K562 (cell line): ENCODE data around the gene ZNF71. TPM values are rescaled to one million over a fixed set of nuclear protein-coding genes. Genes with fewer than 3 reads are reported as not detected.

Experiments used
- ATAC-seq: fragments of 200-7000 bp; cut with Tn5 transposase; 3 replicates; pipeline ENCODE4 v1.9.1; 2020; ENCODE audit warnings: moderate library complexity
- BruUV-seq: library from RNA; stranded (reverse); fragments of 400-500 nt; replicated peaks from 2 replicates; lab custom pipeline; 2021; lab: Mats Ljungman, UMichigan
- CTCF ChIA-PET: fragments of 300-600 bp; formaldehyde crosslinking; extraction: SDS; loops from one replicate; lab custom pipeline; 2021; ENCODE audit warnings: low intra/inter-chr PET ratio; lab: Yijun Ruan, JAX
- POLR2A ChIA-PET: fragments of 300-600, 350-650 bp; sonication (Branson Sonifier 250); formaldehyde crosslinking; extraction: SDS; loops from one replicate; lab custom pipeline; 2021; ENCODE audit warnings: antibody characterized with exemption, inconsistent platforms; lab: Yijun Ruan, JAX
- DNase-seq, 4 experiments: peaks; one replicate each; pipeline versions ENCODE4 v3.0.0 to v3.0.0-alpha.2; 2011 to 2018; ENCODE audit warnings: low spot score in 3 of 4, mixed read lengths in 3 of 4; ENCODE audit errors: extremely low read depth in 1 of 4
- FAIRE-seq: peaks from 2 replicates; lab custom pipeline; 2011; peaks lifted over from hg19 to GRCh38; lab: Jason Lieb, UNC
- H2AFZ ChIP-seq: 2 replicates; pipeline ENCODE4 v1.6.0; 2011; ENCODE audit warnings: low read depth, low read length, control low read depth, inconsistent platforms
- H3K27ac ChIP-seq: fragments of 200-600 bp; 3 replicates; pipeline ENCODE4 v1.8.0; 2011; ENCODE audit warnings: low read depth, mild to moderate bottlenecking, control low read depth, inconsistent platforms, low read length, moderate library complexity, mixed read lengths; ENCODE audit errors: extremely low read depth
- H3K27me3 ChIP-seq, 2 experiments: fragments of 300-600 bp in 1 of 2; 2 replicates in 1 of 2; 3 replicates in 1 of 2; pipeline versions ENCODE4 v1.6.0 to v1.8.0; 2011; ENCODE audit warnings: inconsistent platforms in 2 of 2, low read length in 2 of 2, mild to moderate bottlenecking in 1 of 2, mixed read lengths in 1 of 2, moderate library complexity in 1 of 2; ENCODE audit not compliant: control insufficient read depth in 2 of 2, insufficient read depth in 2 of 2
- H3K36me3 ChIP-seq: fragments of 300-600 bp; 3 replicates; pipeline ENCODE4 v1.8.0; 2011; ENCODE audit warnings: mild to moderate bottlenecking, low read length, inconsistent platforms; ENCODE audit not compliant: control insufficient read depth, insufficient read depth
- H3K4me1 ChIP-seq, 2 experiments: fragments of 200-600 bp in 1 of 2; replicated peaks in 1 of 2; 2 replicates in 1 of 2; 3 replicates in 1 of 2; pipeline versions ENCODE4 v1.5.1 to v1.8.0; 2011; ENCODE audit warnings: inconsistent platforms in 2 of 2, low read length in 2 of 2, mild to moderate bottlenecking in 1 of 2, mixed read lengths in 1 of 2, moderate library complexity in 1 of 2; ENCODE audit not compliant: control insufficient read depth in 2 of 2, insufficient read depth in 2 of 2
- H3K4me2 ChIP-seq: 2 replicates; pipeline ENCODE4 v1.6.1; 2011; ENCODE audit warnings: low read length, control low read depth, inconsistent platforms, mixed read lengths; ENCODE audit not compliant: insufficient read depth
- H3K4me3 ChIP-seq: fragments of 200-600 bp; sonication (generic), shearing (Covaris generic); 2 replicates; pipeline ENCODE4 v1.5.1; 2016; ENCODE audit warnings: control low read depth, inconsistent platforms
- H3K79me2 ChIP-seq: fragments of 200-600 bp; 3 replicates; pipeline ENCODE4 v1.8.0; 2011; ENCODE audit warnings: low read length, inconsistent platforms; ENCODE audit not compliant: control insufficient read depth, insufficient read depth
- H3K9ac ChIP-seq, 2 experiments: 2 replicates each; pipeline versions ENCODE4 v1.6.0 to v1.6.1; 2011; ENCODE audit warnings: low read depth in 2 of 2, low read length in 2 of 2, control low read depth in 1 of 2, inconsistent platforms in 1 of 2, mild to moderate bottlenecking in 1 of 2, mixed read lengths in 1 of 2; ENCODE audit not compliant: insufficient read depth in 1 of 2
- H3K9me1 ChIP-seq: one replicate; pipeline ENCODE4 v1.6.0; 2011; ENCODE audit warnings: inconsistent platforms, mild to moderate bottlenecking, low read length, moderate library complexity; ENCODE audit not compliant: control insufficient read depth, insufficient read depth
- H3K9me3 ChIP-seq: replicated peaks from 2 replicates; pipeline ENCODE4 v1.5.1; 2011; ENCODE audit warnings: low read depth, low read length, inconsistent platforms; ENCODE audit not compliant: control insufficient read depth, insufficient read depth
- H4K20me1 ChIP-seq: replicated peaks from 2 replicates; pipeline ENCODE4 v1.6.1; 2011; ENCODE audit warnings: low read length, inconsistent platforms, mixed read lengths; ENCODE audit not compliant: control insufficient read depth, insufficient read depth
- CTBP1 ChIP-seq: fragments of 450-650 bp; IDR thresholded peaks from 2 replicates; pipeline ENCODE4 v1.6.1; 2016; ENCODE audit warnings: borderline replicate concordance
- MEF2A ChIP-seq: IDR thresholded peaks from 2 replicates; pipeline ENCODE4 v1.6.1; 2011; ENCODE audit warnings: low read depth, mild to moderate bottlenecking, low read length, moderate library complexity; ENCODE audit not compliant: control insufficient read depth
- RUNX1 ChIP-seq: sonication (generic); IDR thresholded peaks from 2 replicates; pipeline ENCODE4 v1.6.1; 2016; ENCODE audit warnings: antibody characterized with exemption, low read depth
- TARDBP ChIP-seq: fragments of 450-650 bp; IDR thresholded peaks from 2 replicates; pipeline ENCODE4 v1.6.1; 2016
- TRIM24 ChIP-seq, 2 experiments: fragments of 450-650 bp; IDR thresholded peaks; 2 replicates each; pipeline ENCODE4 v1.6.1; 2016
- ZBED1 ChIP-seq: IDR thresholded peaks from 2 replicates; pipeline ENCODE4 v1.6.1; 2014
- WGBS: fragments of 100-300 bp; shearing (Covaris generic); methylation state at CpG from one replicate; pipeline ENCODE4 v1.1.6; 2016; ENCODE audit warnings: low coverage, mixed read lengths; ENCODE audit not compliant: insufficient coverage; ENCODE audit errors: missing lambda C conversion rate; 5-methylcytosine and 5-hydroxymethylcytosine counted together
- in situ Hi-C: fragments of 300-500 bp; cut with MboI; formaldehyde crosslinking; loops from 4 replicates; pipeline ENCODE4 v1.15.0; 2018; ENCODE audit warnings: inconsistent platforms, mixed read lengths
- intact Hi-C: fragments of 100-400 bp; cut with micrococcal nuclease; formaldehyde crosslinking; loops from 2 replicates; pipeline ENCODE4 v1.14.2; 2022
- polyA plus RNA-seq, 8 experiments: library from polyadenylated mRNA; depleted of rRNA in 4 of 8; stranded (reverse) in 5 of 8; unstranded in 3 of 8; fragments of >200 nt; fragmentation: Nextera tagmentation in 2 of 8; fragmentation: Illumina TruSeq in 1 of 8; extraction: Ambion mirVana in 2 of 8; extraction: Trizol in 1 of 8; gene quantifications; 2 replicates each; pipeline versions ENCODE4 v1.2.1 to v1.2.3, GENCODE V29; 2011 to 2014; ENCODE audit warnings: inconsistent platforms in 1 of 8, missing spikeins in 1 of 8
- total RNA-seq, 7 experiments: library from RNA; depleted of rRNA in 6 of 7; stranded (reverse); fragments of >200 nt in 6 of 7; fragmentation: Illumina TruSeq in 2 of 7; extraction: Trizol in 2 of 7; gene quantifications; 2 replicates each; pipeline versions ENCODE4 v1.2.1 to v1.2.3, GENCODE V29; 2011 to 2021; ENCODE audit warnings: low replicate concordance in 1 of 7
- TF ChIP-seq, protein P1 (sequence below): sonication (generic); formaldehyde crosslinking; IDR thresholded peaks from 2 replicates; pipeline ENCODE4 v1.8.0; 2023; ENCODE audit warnings: mild to moderate bottlenecking, missing genetic modification reagents
- TF ChIP-seq, protein P2 (sequence below): fragments of 250-450 bp; sonication (Bioruptor Pico); IDR thresholded peaks from 2 replicates; pipeline ENCODE4 v1.8.0; 2021; ENCODE audit warnings: borderline replicate concordance, mild to moderate bottlenecking, moderate library complexity; ENCODE audit not compliant: poor library complexity, severe bottlenecking

Gene ZNF71
- total and polyA plus RNA-seq, 9 of the 15 experiments (the other 6 are each of a cell fraction or from before 2014, with no cell fraction given): 0.04 to 0.13 (median 0.06) TPM; not detected in 4

DNA sequence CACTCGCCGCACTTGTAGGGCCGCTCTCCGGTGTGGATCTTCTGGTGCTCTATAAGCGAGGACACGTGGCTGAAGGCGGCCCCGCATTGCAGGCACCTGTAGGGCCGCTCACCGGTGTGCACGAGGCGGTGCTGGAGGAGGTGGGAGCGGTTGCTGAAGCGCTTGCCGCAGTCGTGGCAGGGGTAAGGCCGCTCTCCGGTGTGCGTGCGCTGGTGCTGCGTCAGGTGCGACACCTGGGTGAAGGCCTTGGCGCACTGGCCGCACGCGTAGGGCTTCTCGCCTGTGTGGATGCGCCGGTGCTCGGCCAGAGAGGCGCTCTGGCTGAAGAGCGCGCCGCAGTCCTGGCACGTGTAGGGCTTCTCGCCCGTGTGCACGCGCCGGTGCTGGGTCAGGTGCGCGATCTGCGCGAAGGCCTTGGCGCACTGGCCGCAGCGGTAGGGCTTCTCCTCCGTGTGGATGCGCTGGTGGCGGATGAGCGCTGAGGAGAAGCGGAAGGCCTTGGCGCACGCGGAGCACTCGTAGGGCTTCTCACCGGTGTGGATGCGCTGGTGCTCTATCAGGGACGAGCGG is 68.9 kb downstream of the ZNF71 start:
- CTCF ChIA-PET: no interaction called here
- Histone ChIP-seq H3K9me1 (no peaks in the 10 kb centered on the region), H3K4me2 (no peak overlapping the region), H3K4me3 (no peak overlapping the region), H3K9ac (no peak overlapping the region), H2AFZ (no peak overlapping the region), H3K4me1 (no peaks in the 10 kb centered on the region), H4K20me1 (no peaks in the 10 kb centered on the region), H3K27ac (no peak overlapping the region), H3K36me3 (no peaks in the 10 kb centered on the region), H3K9me3 (no peaks in the 10 kb centered on the region; the same call in 1 of the 2 replicates)
- FAIRE-seq: no peak
- in situ Hi-C loops: no loop called here
- BruUV-seq: no TSS peak
- no peak for DNase-seq
- ATAC-seq: no peak
- TF ChIP-seq MEF2A (no peak), ZBED1 (no peak), RUNX1 (no peak), CTBP1 (no peak), TARDBP (no peak), TRIM24 (IDR thresholded peaks at IDR 0.05) (no peak)
- TF ChIP-seq, protein P1, sequence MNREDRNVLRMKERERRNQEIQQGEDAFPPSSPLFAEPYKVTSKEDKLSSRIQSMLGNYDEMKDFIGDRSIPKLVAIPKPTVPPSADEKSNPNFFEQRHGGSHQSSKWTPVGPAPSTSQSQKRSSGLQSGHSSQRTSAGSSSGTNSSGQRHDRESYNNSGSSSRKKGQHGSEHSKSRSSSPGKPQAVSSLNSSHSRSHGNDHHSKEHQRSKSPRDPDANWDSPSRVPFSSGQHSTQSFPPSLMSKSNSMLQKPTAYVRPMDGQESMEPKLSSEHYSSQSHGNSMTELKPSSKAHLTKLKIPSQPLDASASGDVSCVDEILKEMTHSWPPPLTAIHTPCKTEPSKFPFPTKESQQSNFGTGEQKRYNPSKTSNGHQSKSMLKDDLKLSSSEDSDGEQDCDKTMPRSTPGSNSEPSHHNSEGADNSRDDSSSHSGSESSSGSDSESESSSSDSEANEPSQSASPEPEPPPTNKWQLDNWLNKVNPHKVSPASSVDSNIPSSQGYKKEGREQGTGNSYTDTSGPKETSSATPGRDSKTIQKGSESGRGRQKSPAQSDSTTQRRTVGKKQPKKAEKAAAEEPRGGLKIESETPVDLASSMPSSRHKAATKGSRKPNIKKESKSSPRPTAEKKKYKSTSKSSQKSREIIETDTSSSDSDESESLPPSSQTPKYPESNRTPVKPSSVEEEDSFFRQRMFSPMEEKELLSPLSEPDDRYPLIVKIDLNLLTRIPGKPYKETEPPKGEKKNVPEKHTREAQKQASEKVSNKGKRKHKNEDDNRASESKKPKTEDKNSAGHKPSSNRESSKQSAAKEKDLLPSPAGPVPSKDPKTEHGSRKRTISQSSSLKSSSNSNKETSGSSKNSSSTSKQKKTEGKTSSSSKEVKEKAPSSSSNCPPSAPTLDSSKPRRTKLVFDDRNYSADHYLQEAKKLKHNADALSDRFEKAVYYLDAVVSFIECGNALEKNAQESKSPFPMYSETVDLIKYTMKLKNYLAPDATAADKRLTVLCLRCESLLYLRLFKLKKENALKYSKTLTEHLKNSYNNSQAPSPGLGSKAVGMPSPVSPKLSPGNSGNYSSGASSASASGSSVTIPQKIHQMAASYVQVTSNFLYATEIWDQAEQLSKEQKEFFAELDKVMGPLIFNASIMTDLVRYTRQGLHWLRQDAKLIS: no peak
- TF ChIP-seq, protein P2, sequence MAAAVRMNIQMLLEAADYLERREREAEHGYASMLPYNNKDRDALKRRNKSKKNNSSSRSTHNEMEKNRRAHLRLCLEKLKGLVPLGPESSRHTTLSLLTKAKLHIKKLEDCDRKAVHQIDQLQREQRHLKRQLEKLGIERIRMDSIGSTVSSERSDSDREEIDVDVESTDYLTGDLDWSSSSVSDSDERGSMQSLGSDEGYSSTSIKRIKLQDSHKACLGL: no peak
- TF ChIP-seq, all 486 proteins: peak for 0
- 32% methylated on average over 42 of the region's 60 CpGs for WGBS
- H3K79me2 ChIP-seq: no peaks in the 10 kb centered on the region
- intact Hi-C loops: no loop called here
- POLR2A ChIA-PET: no interaction called here
- no peaks in the 10 kb centered on the region for H3K27me3 ChIP-seq
